ENCODE results near the gene MARCHF6.
A peak's percentile ranks its signal among the peaks of the same experiment; 100 is the strongest.

Gene MARCHF6

DNA sequence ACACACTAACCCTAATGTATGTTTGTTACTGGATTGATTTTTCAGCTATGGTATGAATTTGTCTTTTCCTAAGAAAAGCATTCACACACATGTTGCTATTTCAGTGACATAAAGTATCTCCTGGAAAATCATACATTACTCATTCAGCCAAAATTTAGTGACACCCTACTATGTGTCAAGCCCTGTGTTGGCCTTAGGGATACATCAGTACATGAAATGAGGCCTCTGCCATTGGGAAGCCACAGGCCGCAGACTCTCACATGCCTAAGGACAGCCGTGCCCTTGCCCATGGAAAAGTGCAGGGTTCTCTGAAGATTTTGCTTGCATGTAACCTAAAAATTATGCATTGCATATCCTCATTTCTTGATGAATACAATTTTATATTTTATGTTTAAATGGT is 5.2 kb upstream of the MARCHF6 start:
- TF ChIP-seq, protein P1, sequence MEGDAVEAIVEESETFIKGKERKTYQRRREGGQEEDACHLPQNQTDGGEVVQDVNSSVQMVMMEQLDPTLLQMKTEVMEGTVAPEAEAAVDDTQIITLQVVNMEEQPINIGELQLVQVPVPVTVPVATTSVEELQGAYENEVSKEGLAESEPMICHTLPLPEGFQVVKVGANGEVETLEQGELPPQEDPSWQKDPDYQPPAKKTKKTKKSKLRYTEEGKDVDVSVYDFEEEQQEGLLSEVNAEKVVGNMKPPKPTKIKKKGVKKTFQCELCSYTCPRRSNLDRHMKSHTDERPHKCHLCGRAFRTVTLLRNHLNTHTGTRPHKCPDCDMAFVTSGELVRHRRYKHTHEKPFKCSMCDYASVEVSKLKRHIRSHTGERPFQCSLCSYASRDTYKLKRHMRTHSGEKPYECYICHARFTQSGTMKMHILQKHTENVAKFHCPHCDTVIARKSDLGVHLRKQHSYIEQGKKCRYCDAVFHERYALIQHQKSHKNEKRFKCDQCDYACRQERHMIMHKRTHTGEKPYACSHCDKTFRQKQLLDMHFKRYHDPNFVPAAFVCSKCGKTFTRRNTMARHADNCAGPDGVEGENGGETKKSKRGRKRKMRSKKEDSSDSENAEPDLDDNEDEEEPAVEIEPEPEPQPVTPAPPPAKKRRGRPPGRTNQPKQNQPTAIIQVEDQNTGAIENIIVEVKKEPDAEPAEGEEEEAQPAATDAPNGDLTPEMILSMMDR (IDR thresholded peaks at IDR 0.05; ENCODE audit: extremely low read depth, missing control alignments), result no peak
- no peak for DNase-seq (ENCODE audit: low spot score)

DNA sequence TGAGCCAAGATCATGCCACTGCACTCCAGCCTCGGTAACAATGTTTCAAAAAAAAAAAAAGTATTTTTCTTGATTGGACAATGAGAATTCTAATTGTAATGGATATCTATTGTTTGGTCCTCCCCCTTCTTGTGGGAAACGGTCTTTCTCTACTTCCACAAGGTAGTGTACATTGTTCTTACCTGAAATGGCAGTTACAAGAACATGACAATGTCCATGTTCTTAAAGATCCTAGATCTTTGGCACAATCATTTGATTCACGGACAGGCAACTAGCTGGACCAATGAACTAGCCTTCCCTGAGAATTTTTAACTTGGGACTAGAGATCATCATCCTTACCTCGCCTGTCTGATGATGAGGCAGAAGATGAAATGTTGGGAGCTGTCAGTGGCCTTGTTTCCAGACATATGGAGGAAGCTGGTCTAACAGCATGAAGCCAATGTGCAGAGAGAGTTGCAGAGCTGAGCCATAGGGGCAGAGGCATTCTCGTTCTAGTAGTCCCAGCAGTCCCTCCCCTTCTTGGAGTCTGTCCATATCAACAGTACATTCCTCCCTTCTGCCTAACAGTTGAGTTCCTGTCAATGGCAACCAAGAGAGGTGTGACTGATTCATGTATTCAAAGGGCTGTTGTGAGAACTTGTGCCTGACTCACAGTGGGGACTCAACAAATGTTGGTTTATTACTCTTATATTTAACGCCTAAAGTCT is 2.1 kb upstream of the MARCHF6 start:
- no peak for DNase-seq (ENCODE audit: low spot score)
- TF ChIP-seq, protein P1 (IDR thresholded peaks at IDR 0.05; ENCODE audit: extremely low read depth, missing control alignments), result no peak

DNA sequence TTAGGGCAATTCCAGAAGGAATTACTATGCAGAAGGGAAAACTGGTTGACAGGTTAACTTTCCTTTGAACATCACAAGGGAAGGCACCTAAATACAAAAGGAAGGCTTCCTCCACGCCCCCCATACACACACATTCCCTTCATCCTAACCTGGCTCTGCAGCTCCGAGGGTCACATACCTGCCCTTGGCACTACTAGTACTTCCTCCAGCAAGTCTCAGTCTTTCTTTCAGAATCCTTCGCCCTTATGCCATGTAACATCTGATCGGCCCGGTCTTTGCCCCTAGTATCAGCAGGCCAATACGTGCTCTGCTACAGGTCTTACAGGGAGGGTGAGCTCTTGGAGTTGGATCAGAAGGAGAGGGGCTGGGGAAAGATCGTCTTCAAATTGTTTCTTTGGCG is 1.6 kb upstream of the MARCHF6 start:
- DNase-seq (ENCODE audit: low spot score), result no peak

DNA sequence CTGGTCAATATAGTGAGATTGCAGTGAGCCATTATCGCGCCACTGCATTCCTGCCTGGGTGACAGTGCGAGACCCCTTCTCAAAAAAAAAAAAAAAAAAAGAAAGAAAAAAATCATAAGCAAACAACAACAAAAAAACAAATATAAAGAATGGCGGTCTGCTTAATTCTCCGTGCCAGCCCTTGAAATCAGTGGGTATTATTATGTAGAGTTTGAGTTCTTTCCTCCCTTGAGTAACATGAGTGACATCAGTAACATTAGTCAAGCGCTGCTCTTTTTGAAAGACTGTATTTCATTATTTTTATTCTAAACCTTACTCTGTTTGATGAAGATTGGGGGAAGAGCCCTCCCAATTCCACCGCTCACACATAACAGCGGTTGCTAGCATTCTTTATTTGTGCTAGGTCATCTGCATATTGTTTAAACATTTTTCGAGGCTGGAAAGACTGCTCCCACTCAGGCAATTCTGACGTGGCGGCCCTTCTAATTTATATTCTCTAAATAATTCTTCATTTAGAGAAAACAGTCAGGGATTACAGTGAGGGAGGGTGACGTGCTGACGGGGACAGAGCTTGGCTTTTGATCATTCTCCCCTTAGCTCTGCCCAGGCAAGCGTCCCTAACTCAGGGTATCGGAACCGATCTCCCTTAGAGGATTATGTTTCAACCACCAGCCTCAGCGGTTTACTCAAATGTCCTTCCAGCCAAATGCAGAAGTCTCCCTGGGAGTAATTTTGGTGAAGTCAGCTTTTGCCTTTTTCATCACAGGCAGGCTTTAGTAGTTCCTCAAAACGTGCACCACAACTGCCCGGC is 860 bp upstream of the MARCHF6 start:
- TF ChIP-seq, protein P1 (IDR thresholded peaks at IDR 0.05; ENCODE audit: extremely low read depth, missing control alignments), result no peak
- DNase-seq (ENCODE audit: low spot score), result no peak

More for the DNA sequence above, 1.6 kb upstream of the MARCHF6 start:
- TF ChIP-seq, protein P1 (IDR thresholded peaks at IDR 0.05; ENCODE audit: extremely low read depth, missing control alignments), result no peak

DNA sequence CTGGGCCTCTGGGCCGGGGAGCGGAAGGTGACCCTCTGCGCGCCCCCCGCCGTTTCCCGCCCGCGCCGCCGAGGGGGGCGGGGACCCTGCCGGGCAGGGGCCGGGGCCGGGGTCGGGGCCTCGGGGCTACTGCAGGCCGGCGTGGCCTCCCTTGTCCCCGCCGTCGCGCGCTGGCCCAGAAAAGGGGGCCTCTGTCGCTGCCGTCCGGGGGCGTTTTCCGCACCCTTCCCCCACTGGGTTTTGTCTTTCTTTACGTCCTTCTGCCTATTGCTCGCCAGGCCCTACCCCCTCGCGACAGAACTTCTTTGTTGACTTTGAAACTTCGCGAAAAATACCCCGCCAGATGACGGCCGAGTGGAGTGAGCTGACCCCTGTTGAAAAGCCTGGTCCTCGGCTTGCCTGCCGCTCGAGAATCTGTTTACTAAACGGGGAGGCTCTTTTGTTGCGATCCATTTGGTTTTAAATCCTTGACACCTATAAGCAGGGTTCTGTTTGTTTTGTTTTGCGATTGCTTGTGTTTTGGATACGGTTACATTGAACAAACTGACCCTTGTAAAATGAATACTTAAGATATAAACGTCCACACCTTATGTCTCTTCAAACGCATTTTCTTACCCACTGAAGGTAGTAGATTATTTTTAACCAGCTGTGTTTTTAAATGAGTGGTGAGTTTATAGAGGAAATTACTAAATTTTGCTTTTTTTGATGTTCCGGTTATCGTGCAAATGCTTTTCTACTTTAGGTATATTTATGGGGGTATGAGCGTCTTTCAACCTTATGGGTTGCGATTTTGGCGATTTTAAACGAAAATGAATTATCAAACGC is 765 bp downstream of the MARCHF6 start:
- peak; percentile 52 for DNase-seq (ENCODE audit: low spot score)
- TF ChIP-seq, protein P1 (IDR thresholded peaks at IDR 0.05; ENCODE audit: extremely low read depth, missing control alignments), result no peak

DNA sequence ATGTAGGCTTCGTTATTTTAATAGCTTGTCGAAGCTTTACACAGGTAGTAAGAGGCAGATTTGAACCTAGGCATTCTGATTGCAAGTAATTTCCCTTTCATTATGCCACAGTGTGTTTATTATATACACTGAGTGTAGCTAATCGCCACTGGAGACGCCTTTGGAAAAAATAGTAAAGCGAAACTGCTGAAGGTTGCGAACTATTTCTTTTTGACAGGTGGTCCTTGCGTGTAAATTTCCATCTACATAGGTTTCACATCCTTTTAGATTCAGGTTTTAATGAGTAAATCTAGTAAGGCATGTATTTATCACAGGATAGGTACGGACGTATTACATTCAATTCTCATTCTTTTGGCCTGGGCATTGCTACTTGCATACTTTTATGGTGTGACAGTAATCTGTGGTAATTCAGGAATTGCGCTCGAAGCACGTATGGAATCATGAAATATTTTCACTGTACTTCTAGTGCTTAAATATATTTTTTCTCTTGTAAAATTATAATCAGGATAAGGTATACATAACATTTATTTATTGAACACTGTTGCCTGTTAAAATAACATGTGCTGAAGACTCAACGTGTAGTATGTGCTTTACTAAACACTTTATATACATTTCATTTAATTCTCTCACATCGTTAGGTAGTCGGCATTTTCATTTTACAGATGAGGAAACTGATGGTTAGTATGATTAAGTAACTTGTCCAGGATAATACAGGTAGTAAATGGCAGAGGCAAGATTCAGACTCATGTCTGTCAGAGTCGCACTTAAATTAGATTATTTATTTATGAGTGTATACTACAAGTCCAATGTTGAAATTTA is 1.8 kb downstream of the MARCHF6 start:
- no peak for DNase-seq (ENCODE audit: low spot score)
- TF ChIP-seq, protein P1 (IDR thresholded peaks at IDR 0.05; ENCODE audit: extremely low read depth, missing control alignments), result no peak

All from GM20000 (cell line).